K562 (cell line): ENCODE results near the gene TARBP2. TPM values are rescaled to one million over a fixed set of nuclear protein-coding genes. Genes with fewer than 3 reads are reported as not detected.

Experiments
- ADNP ChIP-seq: fragments of 200-800 bp; sonication (Bioruptor generic); IDR thresholded peaks from 2 replicates; pipeline ENCODE4 v1.6.1; 2016; ENCODE audit warnings: missing genetic modification characterization, missing compliant biosample characterization
- E2F8 ChIP-seq: fragments of 450-650 bp; IDR thresholded peaks from 2 replicates; pipeline ENCODE4 v1.7.1; 2018; ENCODE audit warnings: mild to moderate bottlenecking, low read depth; ENCODE audit not compliant: partially characterized antibody
- GATAD2B ChIP-seq: fragments of 450-650 bp; IDR thresholded peaks from 2 replicates; pipeline ENCODE4 v1.6.1; 2017; ENCODE audit warnings: mild to moderate bottlenecking, borderline replicate concordance
- LCOR ChIP-seq: sonication (generic); formaldehyde crosslinking; IDR thresholded peaks from 2 replicates; pipeline ENCODE4 v1.8.0; 2022; ENCODE audit warnings: mild to moderate bottlenecking, missing genetic modification reagents
- MXI1 ChIP-seq: IDR thresholded peaks from 2 replicates; pipeline ENCODE4 v1.6.1; 2011; ENCODE audit warnings: low read depth, mild to moderate bottlenecking, improper control_type of control experiment, low read length
- PREB ChIP-seq: sonication (generic); formaldehyde crosslinking; IDR thresholded peaks from 2 replicates; pipeline ENCODE4 v1.8.1; 2023; ENCODE audit warnings: mild to moderate bottlenecking, missing genetic modification reagents
- RB1 ChIP-seq: fragments of 450-650 bp; IDR thresholded peaks from 2 replicates; pipeline ENCODE4 v1.6.1; 2017; ENCODE audit warnings: low read depth, mild to moderate bottlenecking
- REST ChIP-seq, 2 experiments: fragments of 450-650 bp; formaldehyde crosslinking in 1 of 2; IDR thresholded peaks; 2 replicates each; pipeline versions ENCODE4 v1.4.0 to v1.6.1; 2014 to 2020; ENCODE audit warnings: mild to moderate bottlenecking in 2 of 2, borderline replicate concordance in 1 of 2, low read depth in 1 of 2
- YBX1 ChIP-seq: fragments of 450-650 bp; IDR thresholded peaks from 2 replicates; pipeline ENCODE4 v1.7.1; 2016; ENCODE audit warnings: mild to moderate bottlenecking
- ZNF444 ChIP-seq: fragments of 250-450 bp; sonication (Bioruptor Pico); IDR thresholded peaks from 2 replicates; pipeline ENCODE4 v1.4.0; 2020; ENCODE audit warnings: mild to moderate bottlenecking, moderate library complexity
- ZNF449 ChIP-seq: fragments of 250-450 bp; sonication (Bioruptor Pico); IDR thresholded peaks from 2 replicates; pipeline ENCODE4 v1.8.0; 2022; ENCODE audit warnings: moderate library complexity, mild to moderate bottlenecking, inconsistent platforms
- ZNF76 ChIP-seq: fragments of 250-450 bp; sonication (Bioruptor Pico); IDR thresholded peaks from 2 replicates; pipeline ENCODE4 v1.4.0; 2020; ENCODE audit warnings: mild to moderate bottlenecking, moderate library complexity, borderline replicate concordance
- ZNF79 ChIP-seq: fragments of 250-450 bp; sonication (Bioruptor Pico); IDR thresholded peaks from 2 replicates; pipeline ENCODE4 v1.4.0; 2020; ENCODE audit warnings: low read depth, mild to moderate bottlenecking, moderate library complexity
- polyA plus RNA-seq, 8 experiments: library from polyadenylated mRNA; depleted of rRNA in 4 of 8; stranded (reverse) in 5 of 8; unstranded in 3 of 8; fragments of >200 nt; fragmentation: Nextera tagmentation in 2 of 8; fragmentation: Illumina TruSeq in 1 of 8; extraction: Ambion mirVana in 2 of 8; extraction: Trizol in 1 of 8; gene quantifications; 2 replicates each; pipeline versions ENCODE4 v1.2.1 to v1.2.3, GENCODE V29; 2011 to 2014; ENCODE audit warnings: inconsistent platforms in 1 of 8, missing spikeins in 1 of 8
- total RNA-seq, 7 experiments: library from RNA; depleted of rRNA in 6 of 7; stranded (reverse); fragments of >200 nt in 6 of 7; fragmentation: Illumina TruSeq in 2 of 7; extraction: Trizol in 2 of 7; gene quantifications; 2 replicates each; pipeline versions ENCODE4 v1.2.1 to v1.2.3, GENCODE V29; 2011 to 2021; ENCODE audit warnings: low replicate concordance in 1 of 7

Gene TARBP2
- total and polyA plus RNA-seq, 9 of the 15 experiments (the other 6 are each of a cell fraction or from before 2014, with no cell fraction given), result 5.6 to 69.0 (median 44.6) TPM

GRCh38 chr12:53500776-53501614 is at the start of gene TARBP2 (continued):
- TF ChIP-seq ZNF79 (CRISPR knock-in tag) (peak; percentile 78; the same call in 1 of the 2 replicates), RB1 (peak; percentile 13), LCOR (CRISPR knock-in tag) (no peak), PREB (CRISPR knock-in tag) (no peak), ZNF76 (CRISPR knock-in tag) (peak; percentile 92), REST (IDR thresholded peaks at IDR 0.05; ENCODE audit: borderline replicate concordance) (no peak), REST (CRISPR knock-in tag; IDR thresholded peaks at IDR 0.05; ENCODE audit: low read depth) (peak; percentile 60; the same call in 1 of the 2 replicates), ADNP (tag) (no peak), MXI1 (no peak; the same call in 1 of the 2 replicates), ZNF449 (peak; percentile 84; the same call in 1 of the 2 replicates), YBX1 (no peak), E2F8 (peak; percentile 14), ZNF444 (CRISPR knock-in tag) (peak; percentile 67; the same call in 1 of the 2 replicates), GATAD2B (no peak)
